Keratinocyte (primary cell): Measurements from ENCODE around the gene RPUSD3. TPM values are rescaled to one million over a fixed set of nuclear protein-coding genes. Genes with fewer than 3 reads are reported as not detected.

ENCODE experiments used
- DNase-seq: peaks from one replicate; pipeline ENCODE4 v3.0.0-alpha.2; 2011; ENCODE audit warnings: low read depth, missing footprints, low spot score
- FAIRE-seq: peaks from 2 replicates; lab custom pipeline; 2011; peaks lifted over from hg19 to GRCh38; lab: Jason Lieb, UNC
- H2AFZ ChIP-seq: 2 replicates; pipeline ENCODE4 v1.6.0; 2012; ENCODE audit warnings: low read length, control low read depth, inconsistent platforms; ENCODE audit not compliant: control insufficient read depth
- H3K27ac ChIP-seq: 2 replicates; pipeline ENCODE4 v1.5.1; 2011; ENCODE audit warnings: low read length; ENCODE audit not compliant: control insufficient read depth, insufficient read depth
- H3K27me3 ChIP-seq: 3 replicates; pipeline ENCODE4 v1.6.0; 2011; ENCODE audit warnings: low read length; ENCODE audit not compliant: control insufficient read depth, insufficient read depth; ENCODE audit errors: extremely low read depth
- H3K36me3 ChIP-seq, 2 experiments: 2 replicates in 1 of 2; 3 replicates in 1 of 2; pipeline ENCODE4 v1.5.1; 2011; ENCODE audit warnings: low read length in 2 of 2, mild to moderate bottlenecking in 1 of 2; ENCODE audit not compliant: control insufficient read depth in 2 of 2, insufficient read depth in 2 of 2; ENCODE audit errors: extremely low read depth in 1 of 2
- H3K4me1 ChIP-seq: 3 replicates; pipeline ENCODE4 v1.5.1; 2011; ENCODE audit warnings: low read length; ENCODE audit not compliant: control insufficient read depth, insufficient read depth; ENCODE audit errors: extremely low read depth
- H3K4me2 ChIP-seq: 3 replicates; pipeline ENCODE4 v1.6.0; 2011; ENCODE audit warnings: low read depth, low read length; ENCODE audit not compliant: control insufficient read depth, insufficient read depth; ENCODE audit errors: extremely low read depth
- H3K4me3 ChIP-seq, 3 experiments: fragments of 200-600 bp in 1 of 3; sonication (generic) in 1 of 3; 2 replicates in 2 of 3; 3 replicates in 1 of 3; pipeline ENCODE4 v1.5.1; 2011 to 2016; ENCODE audit warnings: low read length in 3 of 3, mild to moderate bottlenecking in 3 of 3, control low read depth in 2 of 3, inconsistent platforms in 1 of 3, low read depth in 1 of 3, mixed read lengths in 1 of 3, mixed run types in 1 of 3, moderate library complexity in 1 of 3; ENCODE audit not compliant: control insufficient read depth in 2 of 3, insufficient read depth in 2 of 3; ENCODE audit errors: extremely low read depth in 1 of 3
- H3K79me2 ChIP-seq: 2 replicates; pipeline ENCODE4 v1.6.0; 2012; ENCODE audit warnings: low read length; ENCODE audit not compliant: control insufficient read depth, insufficient read depth
- H3K9ac ChIP-seq: 3 replicates; pipeline ENCODE4 v1.6.0; 2011; ENCODE audit warnings: low read length; ENCODE audit not compliant: control insufficient read depth, insufficient read depth; ENCODE audit errors: extremely low read depth
- H3K9me1 ChIP-seq: 3 replicates; pipeline ENCODE4 v1.6.0; 2011; ENCODE audit warnings: low read length; ENCODE audit not compliant: control insufficient read depth, insufficient read depth; ENCODE audit errors: extremely low read depth
- H3K9me3 ChIP-seq: 2 replicates; pipeline ENCODE4 v1.5.1; 2012; ENCODE audit warnings: low read depth, low read length; ENCODE audit not compliant: control insufficient read depth
- H4K20me1 ChIP-seq: 3 replicates; pipeline ENCODE4 v1.6.0; 2011; ENCODE audit warnings: low read length; ENCODE audit not compliant: control insufficient read depth, insufficient read depth; ENCODE audit errors: extremely low read depth
- CTCF ChIP-seq, 3 experiments: IDR thresholded peaks in 1 of 3; conservative IDR thresholded peaks in 1 of 3; optimal IDR thresholded peaks in 1 of 3; 2 replicates in 2 of 3; 3 replicates in 1 of 3; pipeline versions ENCODE3 to v1.5.1; 2011; ENCODE audit warnings: low read length in 3 of 3, mild to moderate bottlenecking in 3 of 3, moderate library complexity in 2 of 3, control low read depth in 1 of 3, inconsistent platforms in 1 of 3; ENCODE audit not compliant: insufficient read depth in 2 of 3; ENCODE audit errors: extremely low read depth in 1 of 3
- EZH2 ChIP-seq: IDR thresholded peaks from one replicate; pipeline ENCODE4 v1.6.1; 2012; ENCODE audit warnings: inconsistent platforms, mild to moderate bottlenecking, low read length, moderate library complexity
- dilution Hi-C: fragments of 300-500 bp; cut with MboI; formaldehyde crosslinking; loops from one replicate; pipeline ENCODE4 v1.7.0; 2020; ENCODE audit warnings: low sequenced_read_pairs; ENCODE audit not compliant: extremely low pct_ligation_motif_present
- polyA plus RNA-seq, 5 experiments: library from polyadenylated mRNA; depleted of rRNA in 3 of 5; stranded (reverse) in 3 of 5; stranded (forward) in 1 of 5; unstranded in 1 of 5; fragments of >200 nt; gene quantifications; 1 replicate in 1 of 5; 2 replicates in 3 of 5; 3 replicates in 1 of 5; pipeline versions ENCODE4 v1.2.1 to v1.2.3, GENCODE V29; 2011 to 2012; ENCODE audit warnings: missing spikeins in 2 of 5, low read depth in 1 of 5, low replicate concordance in 1 of 5

The RPUSD3 gene
- polyA plus RNA-seq, 1 donor (not counting 4 experiments of a cell fraction or from before 2014, with no cell fraction given), result 31.5 TPM

- H4K20me1 ChIP-seq, result no peaks in the 10 kb centered on the region
- no peak overlapping the region for H3K27ac ChIP-seq
- H3K4me1 ChIP-seq, result no peaks in the 10 kb centered on the region
- dilution Hi-C loops, result no loop called here
- H3K4me3 ChIP-seq, result no peak overlapping the region
- H3K9me1 ChIP-seq, result no peaks in the 10 kb centered on the region
- H3K79me2 ChIP-seq, result no peaks in the 10 kb centered on the region
- TF ChIP-seq CTCF (optimal IDR thresholded peaks at IDR 0.05 in 1 of 3, IDR thresholded peaks at IDR 0.05 in 1 of 3, conservative IDR thresholded peaks at IDR 0.05 in 1 of 3; ENCODE audit: extremely low read depth in 1 of 3, insufficient read depth in 2 of 3, low read length in 3 of 3) (no peak), EZH2 (no peak)
- H3K36me3 ChIP-seq, result peaks cover 29 to 38% of the 10 kb centered on the region in 2 experiments
- H3K9ac ChIP-seq, result no peak overlapping the region
- no peak for DNase-seq
- H3K27me3 ChIP-seq, result no peaks in the 10 kb centered on the region
- no peaks in the 10 kb centered on the region for H3K9me3 ChIP-seq
- H3K4me2 ChIP-seq, result no peak overlapping the region
- no peak overlapping the region for H2AFZ ChIP-seq
- no peak for FAIRE-seq
Observed at GRCh38 chr3:9837701-9838582, 5.9 kb downstream of the RPUSD3 start.

GRCh38 chr3:9834520-9835380 is 9.1 kb downstream of the RPUSD3 start:
- H3K9ac ChIP-seq, result no peak overlapping the region
- no peaks in the 10 kb centered on the region for H3K27me3 ChIP-seq
- dilution Hi-C loops, result no loop called here
- H3K36me3 ChIP-seq, result peaks cover 16 to 28% of the 10 kb centered on the region in 2 experiments
- H3K4me2 ChIP-seq, result no peak overlapping the region
- TF ChIP-seq EZH2, result no peak
- FAIRE-seq (no peak), DNase-seq (no peak)
- no peaks in the 10 kb centered on the region for H3K9me1 ChIP-seq
- no peaks in the 10 kb centered on the region for H3K79me2 ChIP-seq
- no peaks in the 10 kb centered on the region for H4K20me1 ChIP-seq
- no peak overlapping the region for H2AFZ ChIP-seq
- no peaks in the 10 kb centered on the region for H3K4me1 ChIP-seq
- no peak overlapping the region for H3K27ac ChIP-seq
- no peak overlapping the region for H3K4me3 ChIP-seq
- no peaks in the 10 kb centered on the region for H3K9me3 ChIP-seq
